ENCODE results near the gene CRACR2B.

The CRACR2B gene

GRCh38 chr11:794766-795633, 32.7 kb upstream of the CRACR2B start:
- peak; percentile 36 for DNase-seq

DNA sequence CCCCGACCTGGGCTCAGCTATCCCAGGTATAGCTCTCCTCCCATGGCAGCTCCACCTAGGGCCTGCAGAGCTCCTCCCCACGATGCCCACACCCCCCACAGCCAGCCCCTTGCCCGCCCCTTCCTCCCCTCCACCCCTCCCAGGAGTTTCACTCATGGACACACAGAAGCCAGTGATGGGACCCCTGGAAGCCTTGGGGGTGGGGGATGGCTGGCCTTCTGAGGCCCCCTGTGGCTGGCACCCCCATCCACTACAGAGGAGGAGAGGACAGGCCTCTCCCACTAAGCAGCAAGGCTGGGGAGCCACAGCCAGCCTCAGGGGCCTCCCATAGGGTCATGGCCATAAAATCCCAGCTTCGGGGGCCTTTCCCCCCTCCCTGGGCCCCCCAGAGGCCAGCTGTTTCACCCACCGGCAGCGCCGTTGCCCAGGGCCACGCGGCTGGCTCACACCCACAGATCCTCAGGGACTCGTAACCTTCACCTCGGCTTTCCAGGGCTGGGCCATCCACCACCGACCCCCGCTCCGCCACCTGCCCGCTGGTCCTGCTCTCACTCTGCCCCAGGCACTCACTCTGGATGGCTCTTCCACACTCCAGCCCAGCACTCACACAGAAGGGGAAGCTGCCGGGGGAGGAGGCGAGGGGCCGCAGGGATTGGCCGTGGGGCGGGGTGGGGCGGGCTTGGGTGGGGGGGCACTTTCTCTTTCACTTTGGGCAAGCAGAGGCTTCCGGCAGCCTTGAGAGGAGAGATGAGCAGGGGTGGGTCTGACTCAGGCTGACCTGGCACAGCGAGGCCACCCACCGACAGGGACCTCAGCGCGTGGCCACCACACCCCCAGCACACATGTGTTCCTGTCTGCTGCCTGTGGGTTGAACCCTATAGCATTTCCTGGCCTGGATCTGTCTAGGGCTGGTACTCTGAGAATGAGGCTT, 31.8 kb upstream of the CRACR2B start:
- peak; percentile 90 for DNase-seq

GRCh38 chr11:796565-797295, 31.0 kb upstream of the CRACR2B start:
- DNase-seq: no peak

- DNase-seq: peak; percentile 81
Measured at GRCh38 chr11:797296-798092, 30.2 kb upstream of the CRACR2B start.

GRCh38 chr11:798093-798713, 29.5 kb upstream of the CRACR2B start, which contains the start of gene SLC25A22:
SLC25A22 (minus strand) TSS chr11:798281; CDS start chr11:795006, 3,275 bp downstream.
- DNase-seq: peak; percentile 91

DNA sequence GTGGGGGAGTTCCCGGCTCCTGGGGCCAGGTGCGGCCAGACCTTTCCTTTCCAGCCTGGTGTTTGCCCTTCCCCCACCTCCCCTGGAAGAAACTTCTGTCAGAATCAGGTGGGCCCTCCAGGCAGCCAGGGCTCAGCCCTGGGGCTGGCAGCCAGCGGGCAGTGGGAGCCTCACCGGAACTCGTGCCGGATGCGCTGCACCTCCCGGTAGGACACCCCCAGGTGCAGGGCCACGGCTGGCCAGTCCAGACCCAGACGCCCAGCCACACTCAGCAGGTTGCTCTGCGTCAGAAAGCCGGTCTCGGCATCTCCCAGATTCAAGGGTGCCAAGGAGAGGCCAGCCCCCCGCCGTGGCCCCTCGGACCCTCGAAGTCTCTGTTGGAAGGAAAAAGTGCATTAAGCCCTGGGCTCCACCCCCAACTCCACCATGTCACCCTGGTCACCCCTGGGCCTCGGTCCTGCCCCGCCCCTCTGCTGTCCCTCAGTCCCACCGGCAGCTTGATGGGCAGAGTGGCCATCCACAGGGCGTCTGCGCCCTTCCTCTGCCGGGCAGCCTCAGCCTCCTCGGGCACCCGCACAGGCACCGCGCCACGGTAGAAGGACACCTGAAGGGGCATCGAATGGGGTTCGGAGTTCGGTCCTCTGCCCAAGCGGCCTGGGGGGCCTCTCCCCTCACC, 27.9 kb upstream of the CRACR2B start:
- DNase-seq: no peak

DNA sequence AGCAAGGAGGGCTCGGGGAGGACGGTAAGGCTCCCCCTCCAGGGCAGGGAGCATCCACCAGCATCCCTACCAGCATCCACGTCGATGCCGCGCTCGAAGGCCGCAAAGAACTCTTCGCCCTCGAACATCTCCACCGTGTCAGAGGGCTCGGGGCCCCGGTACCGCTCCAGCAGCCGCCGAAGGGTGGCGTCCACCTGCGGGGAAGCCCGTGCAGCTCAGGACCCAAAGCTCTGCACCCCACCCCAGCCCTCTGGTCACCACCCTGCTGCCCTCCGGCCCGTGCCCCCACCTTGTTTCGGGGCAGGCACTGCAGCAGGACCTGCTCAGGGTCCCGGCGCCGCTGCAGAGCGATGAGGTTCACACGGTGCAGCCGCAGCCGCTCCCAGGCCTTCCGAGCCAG, 27.2 kb upstream of the CRACR2B start:
- no peak for DNase-seq

- DNase-seq: no peak
Measured at GRCh38 chr11:801097-801780, 26.5 kb upstream of the CRACR2B start.

DNA sequence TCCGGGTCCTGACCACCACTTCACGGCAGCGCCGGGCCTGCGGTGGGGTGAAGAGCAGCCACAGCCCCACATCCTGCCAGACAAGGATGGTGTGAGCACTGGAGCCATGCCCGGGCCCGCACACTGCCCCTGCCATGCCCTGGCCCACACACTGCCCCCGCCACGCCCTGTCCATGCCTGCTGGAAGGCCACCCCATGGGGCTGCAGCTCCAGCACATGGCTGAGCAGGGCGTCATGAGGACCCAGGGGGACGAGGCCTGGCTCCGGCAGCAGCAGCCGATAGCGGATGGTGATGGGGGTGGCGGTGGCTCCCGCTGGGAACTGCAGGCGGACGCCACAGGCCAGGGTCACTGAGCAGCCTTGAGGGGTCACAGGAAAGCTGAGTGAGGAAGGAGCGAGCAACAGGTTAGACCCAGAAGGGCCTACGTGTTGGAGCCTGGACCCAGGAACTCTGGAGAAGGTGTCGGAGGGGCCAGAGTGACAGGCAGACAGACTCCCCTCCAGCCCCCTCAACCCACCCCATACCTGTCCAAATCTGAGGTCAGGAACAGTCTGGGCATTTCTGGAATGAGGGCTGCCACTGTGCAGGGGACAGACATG, 25.6 kb upstream of the CRACR2B start:
- DNase-seq: no peak

GRCh38 chr11:802693-803466, 24.8 kb upstream of the CRACR2B start:
- no peak for DNase-seq

- DNase-seq: no peak
Measured at GRCh38 chr11:803467-803742, 24.3 kb upstream of the CRACR2B start.

GRCh38 chr11:803770-804598, 23.7 kb upstream of the CRACR2B start:
- DNase-seq: no peak

DNA sequence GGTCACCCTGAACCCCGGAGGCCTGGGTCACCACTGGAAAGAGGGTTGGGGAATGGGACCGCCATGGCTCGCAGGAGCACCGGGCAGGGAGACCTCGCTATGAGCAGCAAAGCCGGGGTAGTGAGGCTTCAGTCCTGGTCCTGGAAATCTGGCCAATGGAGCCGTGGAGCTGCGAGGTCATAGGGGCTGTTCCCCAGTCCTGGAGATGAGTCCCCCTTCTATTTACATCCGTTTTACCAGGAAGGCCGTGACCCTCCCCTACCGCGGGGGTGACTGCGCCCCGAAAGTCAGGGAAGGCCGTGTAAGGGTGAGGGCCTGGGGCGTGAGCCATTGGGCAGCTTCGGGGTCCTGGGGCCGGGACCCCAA, 23.1 kb upstream of the CRACR2B start:
- DNase-seq: peak; percentile 10

DNA sequence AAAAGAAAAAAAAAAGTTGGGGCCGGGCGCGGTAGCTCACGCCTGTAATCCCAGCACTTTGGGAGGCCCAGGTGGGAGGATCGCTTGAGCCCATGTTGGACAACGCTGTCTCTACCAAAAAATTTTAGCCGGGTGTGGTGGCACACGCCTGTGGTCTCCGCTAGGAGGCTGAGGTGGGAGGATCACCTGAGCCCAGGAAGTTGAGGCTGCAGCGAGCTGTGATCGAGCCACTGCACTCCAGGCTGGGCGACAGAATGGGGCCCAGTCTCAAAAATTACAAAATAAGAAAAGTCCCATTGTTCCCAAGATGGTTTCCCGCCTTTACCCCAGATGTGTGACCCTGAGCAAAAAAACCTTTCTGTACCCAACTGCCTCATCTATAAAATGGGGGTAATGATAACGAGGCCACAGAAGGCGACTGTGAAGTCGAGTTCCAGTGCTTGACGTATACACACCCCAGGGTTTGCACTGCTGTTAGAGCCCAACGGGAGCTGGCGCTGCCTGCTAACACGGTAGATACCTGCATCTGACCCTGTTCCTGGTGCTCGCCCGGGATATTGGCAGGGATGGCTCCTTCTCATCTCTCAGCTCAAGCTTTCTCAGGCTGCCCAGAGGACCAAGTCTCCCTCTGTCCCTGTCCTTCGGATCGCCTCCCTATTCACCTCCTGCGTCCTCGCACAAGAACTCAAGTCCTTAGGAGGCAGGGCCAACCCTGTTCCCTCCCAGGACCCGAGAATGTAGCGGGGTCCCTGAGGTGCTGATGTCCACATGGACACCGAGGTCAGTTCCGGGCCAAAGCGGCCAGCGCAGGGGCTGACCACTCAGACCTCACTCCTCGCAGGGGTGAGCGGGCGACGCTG, 19.1 kb upstream of the CRACR2B start:
- DNase-seq: peak; percentile 77

- DNase-seq: peak; percentile 99
Measured at GRCh38 chr11:809287-810039, 18.3 kb upstream of the CRACR2B start, which contains the start of gene RPLP2. RPLP2 (plus strand) TSS chr11:809967; CDS start chr11:810235, 268 bp downstream.

GRCh38 chr11:810040-810567, 17.6 kb upstream of the CRACR2B start:
- DNase-seq: no peak
